Cerebellar cortex (tissue), 1 donor: Measurements from ENCODE around the gene PTCH1.

ENCODE experiments used
- DNase-seq: peaks from one replicate; pipeline ENCODE4 v3.0.0-alpha.2; 2015; ENCODE audit warnings: low spot score

PTCH1 gene

DNA sequence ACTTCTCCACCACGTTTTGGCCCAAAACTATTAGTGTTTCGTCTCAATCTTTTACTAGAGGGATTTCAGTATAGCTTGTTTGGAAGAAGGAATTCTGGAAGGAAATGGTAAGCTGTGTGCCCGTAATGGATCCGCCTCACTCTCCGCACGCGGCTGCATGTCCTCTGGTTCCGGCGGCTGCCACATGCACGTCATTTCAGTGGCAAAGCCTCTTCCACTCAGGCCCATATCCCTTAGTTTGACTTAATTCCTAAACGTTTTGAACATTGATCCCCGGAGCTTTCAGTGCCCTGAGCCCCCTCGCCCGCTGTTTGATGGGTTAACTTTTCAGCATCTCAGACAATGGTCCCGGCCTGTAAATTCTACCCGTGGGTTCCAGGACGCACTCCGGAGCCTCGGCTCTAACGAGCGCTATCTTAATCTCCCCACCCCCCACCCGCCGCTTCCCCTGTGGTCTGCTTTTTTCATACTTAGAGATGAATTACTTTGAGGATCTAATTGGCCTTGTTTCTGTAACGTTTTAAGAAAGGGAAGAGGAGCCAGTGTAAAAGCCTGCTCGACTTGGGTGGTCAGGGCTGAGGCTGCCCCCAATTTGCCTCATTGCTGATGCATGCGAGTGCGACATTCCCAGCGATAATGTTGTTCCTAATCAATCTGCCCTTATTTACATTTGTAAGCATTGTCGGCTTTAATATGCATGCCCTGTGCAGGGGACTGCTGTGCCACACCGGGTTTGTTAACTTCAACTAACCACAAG, 4.6 kb downstream of the PTCH1 start:
- DNase-seq = peak; percentile 60

DNA sequence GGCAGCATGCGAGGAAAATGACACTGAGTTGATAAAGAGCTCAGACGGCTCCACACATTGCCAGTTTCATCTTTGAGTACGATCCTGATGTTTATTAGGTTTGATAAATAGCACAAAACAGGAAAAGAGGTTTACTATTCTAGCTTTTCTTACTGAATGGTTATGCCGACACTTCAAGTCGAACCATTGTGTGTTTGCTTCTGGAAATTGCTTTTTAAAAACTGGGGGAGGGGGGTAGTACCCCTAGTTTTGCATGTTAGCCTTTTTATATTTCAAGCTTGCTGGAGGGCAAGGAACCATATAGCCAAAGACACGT, 5.2 kb downstream of the PTCH1 start:
- no peak for DNase-seq

DNA sequence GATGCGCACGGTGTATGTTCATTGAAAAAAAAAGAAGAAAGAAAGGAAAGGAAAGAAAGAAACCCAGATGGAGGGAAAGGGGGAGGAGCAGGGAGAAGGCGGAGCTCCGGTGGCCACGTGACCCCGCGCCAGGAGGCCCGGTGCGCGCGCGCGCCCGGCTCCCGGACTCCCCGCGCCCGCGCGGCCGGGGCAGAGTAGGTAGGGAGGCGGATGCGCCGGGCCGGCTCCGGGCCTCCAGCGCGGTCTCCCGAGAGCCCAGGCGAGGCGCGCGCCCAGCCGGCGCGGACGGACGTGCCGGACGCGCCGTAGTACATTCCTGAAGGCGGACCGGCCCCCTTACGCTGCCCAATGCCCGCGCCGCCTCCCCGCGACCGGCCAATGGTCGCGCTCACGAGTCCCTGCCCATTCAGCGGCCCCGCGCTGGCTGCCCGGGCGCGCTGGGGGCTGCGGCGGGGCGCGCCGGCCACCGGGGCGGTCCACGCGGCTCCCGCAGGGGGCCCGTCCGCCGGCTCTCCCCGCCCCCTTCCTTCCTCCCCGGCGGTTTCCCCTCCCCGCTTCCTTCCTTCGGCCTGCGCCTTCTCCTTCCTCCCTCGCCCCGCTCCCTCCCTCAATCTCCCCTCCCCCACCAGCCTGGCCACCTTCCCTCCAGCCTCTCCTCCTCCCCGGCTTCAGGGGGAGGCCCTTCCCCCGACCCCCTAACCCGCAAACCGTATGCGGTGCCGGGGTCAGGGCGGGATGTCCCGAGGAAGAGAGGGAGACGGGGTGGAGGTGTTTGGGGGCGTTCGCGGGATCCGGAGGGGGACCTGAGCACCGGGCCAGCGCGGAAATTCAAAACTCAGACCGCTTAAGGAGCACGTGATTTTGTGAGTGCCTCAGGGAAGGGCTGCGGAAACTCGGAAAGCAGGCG, 5.8 kb downstream of the PTCH1 start:
- DNase-seq = peak; percentile 95

DNA sequence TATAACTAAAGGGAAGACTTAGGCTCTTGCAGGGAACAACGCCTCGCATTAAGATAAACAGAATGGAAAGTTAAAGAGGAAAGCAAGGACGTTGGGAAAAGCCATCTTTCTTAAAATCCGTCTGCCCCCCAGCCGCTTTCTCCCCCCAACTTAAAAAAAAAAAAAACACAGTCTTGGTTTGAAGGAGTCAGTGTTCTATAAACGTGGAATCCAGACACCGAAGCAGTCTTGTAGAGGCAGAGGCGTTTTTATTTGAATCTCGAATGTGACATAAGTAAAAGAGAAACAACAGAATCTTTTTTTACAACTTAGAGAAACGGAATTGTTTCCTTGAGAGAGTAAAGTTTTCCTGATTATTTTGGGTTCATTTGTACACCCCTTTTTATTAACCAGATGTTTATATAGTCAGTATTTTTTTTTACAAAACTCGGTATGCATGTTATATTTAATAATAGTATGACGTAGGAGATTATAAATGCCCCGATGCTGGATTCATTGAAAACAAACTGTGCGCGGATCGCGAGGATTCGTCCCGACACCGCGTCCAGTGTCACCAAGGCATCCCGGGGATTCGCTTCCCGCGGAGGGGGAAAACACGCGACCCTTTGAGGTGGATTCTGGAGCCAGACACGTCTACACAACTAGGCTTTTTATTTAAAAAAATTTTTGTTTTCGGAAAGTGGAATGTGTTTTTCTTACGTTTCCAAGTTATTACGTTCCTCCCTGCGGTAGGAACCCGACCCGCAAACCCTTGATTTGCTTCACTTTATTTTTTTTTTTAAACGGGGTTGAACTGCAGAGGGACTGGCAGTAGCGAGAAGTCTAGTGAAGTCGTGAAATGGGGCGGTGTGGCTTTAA, 6.7 kb downstream of the PTCH1 start:
- DNase-seq = no peak

DNA sequence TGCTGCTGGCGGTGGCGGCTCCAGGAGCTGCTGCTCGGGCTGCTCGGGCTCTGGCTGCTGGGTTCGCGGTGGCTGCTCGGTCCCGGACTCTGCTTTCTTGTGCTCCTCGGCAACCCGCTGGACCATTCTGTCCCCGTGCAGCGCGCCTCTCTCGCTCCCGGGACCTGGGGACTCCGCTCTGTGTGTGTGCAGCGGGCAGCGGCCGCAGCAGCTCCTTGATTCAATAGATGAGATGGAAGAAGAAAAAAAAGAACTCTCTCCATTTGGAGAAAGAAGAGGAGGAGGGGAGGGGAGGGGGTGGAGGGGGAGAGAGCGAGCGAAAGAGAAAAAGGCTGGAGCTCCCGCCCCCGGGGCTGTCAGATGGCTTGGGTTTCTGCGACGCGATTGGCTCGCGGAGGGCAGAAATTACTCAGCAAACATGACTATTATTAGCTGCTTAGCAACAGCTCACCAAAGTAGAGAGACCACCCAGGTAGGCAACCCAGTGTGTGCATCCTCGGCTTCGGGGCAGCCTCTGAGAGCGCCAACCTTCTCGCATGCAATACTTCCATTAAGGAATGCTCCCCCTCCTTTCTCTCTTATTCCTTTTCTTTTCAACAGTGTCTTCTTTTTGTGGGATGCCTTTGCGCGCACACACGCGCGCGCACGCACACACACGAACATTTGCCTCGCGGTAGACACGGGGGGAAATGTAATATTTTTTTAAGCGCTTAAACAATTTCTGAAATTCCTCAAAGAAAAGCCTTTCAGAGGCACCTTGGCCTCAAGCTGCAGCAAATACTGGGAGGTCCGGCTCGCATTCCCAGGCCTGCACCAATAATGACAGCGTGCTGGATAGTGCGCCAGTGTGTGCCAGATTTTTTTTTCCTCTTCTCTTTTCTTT, 7.6 kb downstream of the PTCH1 start:
- DNase-seq = peak; percentile 98

DNA sequence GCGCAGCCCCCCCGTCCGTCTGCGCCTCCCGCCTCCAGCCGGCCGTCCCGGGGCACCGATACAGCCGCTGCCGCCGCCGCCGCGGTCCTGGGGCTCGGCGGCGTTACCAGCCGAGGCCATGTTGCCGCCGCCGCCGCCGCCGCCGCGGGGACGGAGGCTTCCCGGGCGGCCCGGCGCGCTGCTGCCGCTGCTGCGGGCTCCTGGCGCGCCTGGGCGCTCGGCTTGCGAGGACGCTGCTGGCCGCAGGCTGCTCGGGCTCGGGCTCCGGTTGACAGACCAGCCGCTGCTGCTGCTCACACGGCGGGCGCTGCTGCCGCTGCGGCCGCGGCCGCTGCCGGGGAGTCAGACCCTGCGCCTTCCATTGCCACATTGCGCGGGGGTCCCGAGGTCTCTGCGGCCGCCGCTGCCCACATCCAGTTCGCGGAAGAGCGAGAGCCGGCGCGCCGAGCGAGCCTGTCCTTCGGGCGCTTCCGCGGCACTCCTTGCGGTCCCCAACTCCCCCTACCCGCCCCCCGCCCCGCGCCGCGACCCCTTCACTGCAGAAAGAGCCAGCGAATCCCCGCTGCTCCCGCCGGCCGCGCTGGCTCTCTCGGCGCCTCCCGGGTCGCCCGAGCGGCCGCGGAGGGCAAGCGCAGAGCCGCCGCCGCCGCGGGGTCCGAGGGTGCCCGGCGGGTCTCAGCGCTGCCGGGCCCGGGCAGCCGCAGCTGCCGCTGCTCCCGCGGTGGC, 8.4 kb downstream of the PTCH1 start:
- DNase-seq = no peak

DNA sequence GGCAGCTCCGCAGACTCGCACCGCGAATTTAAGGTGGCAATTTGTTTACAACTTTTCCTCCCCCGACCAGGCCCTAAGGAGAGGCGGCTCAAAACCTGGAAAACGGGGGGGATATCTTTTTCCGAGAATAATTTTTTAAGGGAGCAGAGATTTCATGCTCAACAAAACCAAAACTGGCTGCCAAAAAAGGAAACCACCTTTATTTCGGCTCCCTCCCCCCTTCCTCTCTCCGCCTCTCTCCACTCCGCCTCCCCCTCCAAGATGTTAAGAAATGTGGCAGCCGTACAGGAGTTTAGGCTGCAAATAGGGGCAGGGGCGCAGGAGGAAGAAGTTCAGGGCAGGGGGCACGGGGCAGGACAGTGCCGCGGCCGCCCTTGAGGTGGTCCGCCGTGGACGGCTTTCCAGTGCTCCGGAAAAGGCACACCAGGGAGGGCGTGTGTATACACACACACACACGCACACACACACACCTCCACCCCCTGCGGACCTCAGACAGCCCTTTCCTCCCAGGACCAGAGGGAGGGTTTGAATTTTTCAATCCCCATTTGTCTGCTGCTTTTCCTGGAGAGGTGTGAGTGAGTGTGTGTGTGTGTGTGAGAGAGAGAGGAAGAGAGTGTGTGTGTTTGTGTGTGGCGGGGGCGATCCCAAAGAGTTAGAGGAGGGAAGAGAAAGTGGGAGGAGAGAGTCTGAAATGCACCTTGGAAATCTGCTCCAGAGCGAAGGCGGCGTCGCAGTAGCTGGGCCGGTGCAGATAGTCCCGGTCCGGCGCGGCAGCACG, 9.1 kb downstream of the PTCH1 start:
- peak; percentile 86 for DNase-seq

DNA sequence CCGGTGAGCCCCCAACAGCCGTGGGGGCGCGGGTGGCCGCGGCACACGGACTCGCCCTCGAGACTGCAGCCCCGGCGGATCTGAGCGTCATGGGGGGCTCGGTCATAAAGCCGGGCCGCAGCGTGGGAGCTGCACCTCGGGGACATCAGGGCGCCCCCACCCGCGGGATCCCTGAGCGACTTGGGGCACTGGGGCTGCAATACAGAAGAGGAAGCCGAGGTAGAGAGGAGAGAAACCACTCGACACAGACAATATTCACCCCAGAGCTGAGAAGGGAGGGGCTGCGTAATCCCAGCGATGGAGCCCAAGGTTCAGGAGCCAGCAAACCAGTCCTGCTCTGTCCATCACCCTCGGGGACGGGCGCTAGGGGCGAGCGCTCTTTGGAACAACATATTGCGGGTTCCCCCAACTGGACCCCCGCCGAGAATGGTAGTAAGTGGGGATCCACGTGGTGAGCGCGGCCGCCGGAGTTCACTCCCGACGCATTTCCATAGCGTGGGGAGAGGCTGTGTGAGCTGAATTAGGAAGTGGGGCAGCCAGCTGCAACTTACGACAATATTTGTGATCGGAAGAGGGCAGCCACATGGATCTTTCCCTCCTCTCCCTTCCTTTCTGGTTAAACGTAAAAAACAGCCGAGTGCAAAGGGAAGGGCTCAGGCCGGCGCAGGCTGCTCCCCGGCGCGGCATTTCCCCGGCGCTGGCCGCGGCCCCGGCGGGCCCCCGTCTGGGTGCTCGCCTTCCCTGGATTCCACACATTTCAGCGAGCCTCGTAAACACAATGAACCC, 9.9 kb downstream of the PTCH1 start:
- peak; percentile 64 for DNase-seq

DNA sequence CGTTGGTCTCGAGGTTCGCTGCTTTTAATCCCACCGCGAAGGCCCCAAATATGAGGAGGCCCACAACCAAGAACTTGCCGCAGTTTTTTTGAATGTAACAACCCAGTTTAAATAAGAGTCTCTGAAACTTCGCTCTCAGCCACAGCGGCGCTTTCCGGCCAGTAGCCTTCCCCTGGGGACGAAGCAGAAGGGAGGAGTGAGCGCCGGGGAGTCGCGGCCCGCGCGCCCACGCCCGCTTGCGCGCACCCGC, 10.4 kb downstream of the PTCH1 start:
- no peak for DNase-seq

DNA sequence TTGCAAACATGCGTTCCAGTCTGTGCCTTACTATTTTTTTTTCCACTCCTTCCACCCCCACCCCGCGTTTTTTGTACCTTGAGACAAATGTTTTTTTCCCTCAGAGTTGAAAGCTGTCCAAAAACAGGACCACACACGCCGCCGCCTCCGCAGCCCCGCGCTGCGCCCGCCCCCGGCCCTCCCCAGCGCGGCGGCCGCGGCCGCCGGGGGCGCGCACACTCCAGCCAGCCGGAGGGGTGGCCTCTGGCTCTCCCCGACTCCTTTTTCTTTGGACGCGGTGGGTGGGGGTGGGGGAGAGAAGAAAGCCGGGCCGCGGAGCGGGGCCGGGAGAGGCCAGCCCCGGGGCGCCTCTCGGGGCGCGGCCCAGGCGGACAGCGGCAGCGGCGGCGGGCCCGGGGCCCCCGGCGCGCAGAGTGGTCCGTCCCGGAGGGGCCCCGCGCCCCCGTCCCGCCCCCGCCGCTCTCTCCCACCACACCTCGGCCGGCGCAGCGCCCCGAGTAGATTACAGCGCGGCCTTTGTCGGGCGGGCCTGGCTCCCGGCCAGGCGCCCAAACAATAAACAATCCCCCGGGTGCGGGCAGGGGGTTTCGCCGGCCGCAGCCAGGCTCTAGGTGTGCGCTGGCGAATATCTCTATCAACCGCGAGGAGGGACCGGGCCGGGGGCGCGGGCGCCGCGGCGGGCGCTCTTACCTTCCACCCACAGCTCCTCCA, 10.9 kb downstream of the PTCH1 start:
- peak; percentile 66 for DNase-seq

DNA sequence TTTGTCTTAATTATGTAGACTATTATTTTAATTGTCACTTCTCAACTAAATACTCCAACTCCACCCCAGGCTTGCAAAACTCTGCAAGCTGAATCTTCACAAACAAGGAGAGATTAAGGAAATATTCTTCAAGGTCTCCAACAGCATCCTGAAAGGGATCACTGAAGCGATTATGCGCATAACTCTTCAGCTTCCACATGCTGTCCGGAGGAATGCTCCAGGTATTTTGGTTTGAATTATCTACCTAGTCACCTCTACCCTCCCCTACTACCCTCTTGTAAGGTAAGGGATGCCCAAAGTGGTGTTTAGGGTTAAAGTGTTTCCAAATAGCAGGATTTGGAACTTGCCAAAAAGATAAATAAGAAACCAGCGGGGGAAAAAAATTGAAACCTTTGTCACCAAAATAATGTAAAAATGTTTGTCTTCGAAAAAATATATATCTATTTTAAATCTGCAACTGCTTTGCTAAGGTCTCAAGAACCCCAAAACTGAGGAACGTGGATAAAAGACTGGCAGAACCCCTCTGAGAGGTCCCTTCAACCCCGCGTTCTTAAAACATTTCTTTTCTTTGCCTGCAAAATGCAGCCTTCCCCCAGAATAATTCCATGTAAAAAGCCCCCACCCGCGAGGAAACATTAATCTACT, 11.6 kb downstream of the PTCH1 start:
- DNase-seq = no peak

DNA sequence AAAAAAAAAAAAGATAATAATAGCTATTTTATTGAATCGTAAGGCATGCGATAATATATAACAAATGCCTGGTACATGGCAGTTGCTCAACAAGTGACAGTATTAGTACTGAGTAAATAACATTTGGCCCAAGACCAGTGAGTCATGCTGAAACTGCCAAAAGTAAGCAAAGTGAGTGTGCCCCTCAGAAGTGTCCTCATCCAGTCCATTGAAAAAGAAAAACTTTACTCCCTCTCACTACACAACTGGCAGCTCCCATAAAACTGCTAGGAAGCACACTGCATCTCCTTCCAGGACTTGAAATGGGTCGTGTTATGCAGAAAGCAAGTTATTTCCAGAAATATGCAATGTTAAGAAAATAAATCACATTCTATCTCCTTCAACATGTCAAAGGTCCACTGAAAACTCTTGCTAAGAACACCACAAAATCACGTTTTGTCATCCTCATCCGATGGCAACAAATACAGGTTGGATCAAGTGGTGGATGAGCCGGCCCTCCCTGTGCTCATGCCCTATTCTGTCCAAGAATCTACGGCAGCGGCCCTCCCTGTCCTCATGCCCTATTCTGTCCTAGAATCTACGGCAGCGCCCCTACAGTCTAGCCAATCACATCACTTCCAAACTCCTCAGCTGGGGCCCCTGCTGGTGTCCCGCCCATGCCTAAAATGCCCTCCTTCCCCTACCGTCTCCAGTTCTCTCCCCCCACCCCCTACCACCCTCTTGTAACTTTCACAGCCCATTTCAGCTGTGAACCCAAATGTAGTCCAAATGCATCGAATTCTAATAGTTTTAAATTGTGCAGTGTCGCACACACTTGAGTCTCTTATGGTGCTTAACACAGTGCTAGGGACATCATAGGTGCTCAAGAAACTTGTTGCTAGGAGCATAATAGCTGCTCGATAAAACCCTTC, 12.5 kb downstream of the PTCH1 start:
- DNase-seq = peak; percentile 79

DNA sequence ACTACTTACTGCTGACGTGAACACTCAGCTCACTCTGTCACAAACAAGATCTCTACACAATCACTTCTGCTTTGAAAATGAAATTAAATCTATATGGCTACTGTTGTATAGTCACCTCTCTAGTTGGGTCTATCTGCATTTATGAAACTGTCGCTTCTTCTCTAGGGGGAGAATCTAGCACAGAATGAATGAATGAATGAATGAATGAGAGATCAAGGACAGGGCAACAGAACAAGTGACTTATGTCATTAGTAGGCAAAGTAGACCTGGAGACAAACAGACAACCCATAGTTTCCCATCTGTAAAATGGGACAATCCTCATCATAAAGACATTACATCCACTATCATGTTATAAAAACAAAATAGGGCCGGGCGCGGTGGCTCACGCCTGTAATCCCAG, 13.4 kb downstream of the PTCH1 start:
- no peak for DNase-seq

DNA sequence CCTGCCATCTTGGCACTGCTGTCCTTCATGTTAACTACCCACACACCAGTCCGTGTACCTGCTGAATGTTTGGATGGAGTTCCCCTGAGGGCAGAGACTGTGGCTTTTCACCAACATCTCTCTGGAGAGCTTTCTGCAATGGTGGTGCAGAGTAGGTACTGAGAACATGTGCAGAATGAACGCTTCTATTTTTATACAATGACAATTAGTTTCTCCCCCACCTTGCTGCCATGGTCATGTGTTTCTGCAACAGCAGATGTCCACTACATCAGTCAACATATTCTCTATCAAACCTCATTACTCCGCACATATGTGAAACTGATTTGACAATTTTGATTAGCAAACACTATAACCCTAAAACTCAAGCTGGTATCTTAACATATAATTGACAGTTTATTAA, 14.5 kb downstream of the PTCH1 start:
- DNase-seq = peak; percentile 72

DNA sequence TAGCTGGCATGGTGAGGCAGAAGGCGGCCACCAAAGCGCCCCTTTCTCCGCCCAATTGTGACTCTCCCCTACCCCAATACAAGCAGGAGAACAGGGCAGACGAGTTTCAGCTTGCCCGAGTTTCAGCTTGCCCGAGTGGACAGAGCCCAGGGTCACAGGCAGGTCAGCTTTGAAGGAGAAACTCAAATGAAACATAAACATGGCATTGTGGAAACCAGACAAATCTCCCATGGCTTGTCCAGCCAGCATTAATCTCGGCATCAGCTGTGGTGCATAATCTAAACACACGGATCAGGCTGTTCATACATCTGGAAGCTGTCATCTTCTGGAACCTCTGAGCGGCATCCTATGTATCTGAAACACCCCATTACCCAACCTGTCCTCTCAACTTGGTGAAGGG, 16.9 kb downstream of the PTCH1 start:
- DNase-seq = no peak

DNA sequence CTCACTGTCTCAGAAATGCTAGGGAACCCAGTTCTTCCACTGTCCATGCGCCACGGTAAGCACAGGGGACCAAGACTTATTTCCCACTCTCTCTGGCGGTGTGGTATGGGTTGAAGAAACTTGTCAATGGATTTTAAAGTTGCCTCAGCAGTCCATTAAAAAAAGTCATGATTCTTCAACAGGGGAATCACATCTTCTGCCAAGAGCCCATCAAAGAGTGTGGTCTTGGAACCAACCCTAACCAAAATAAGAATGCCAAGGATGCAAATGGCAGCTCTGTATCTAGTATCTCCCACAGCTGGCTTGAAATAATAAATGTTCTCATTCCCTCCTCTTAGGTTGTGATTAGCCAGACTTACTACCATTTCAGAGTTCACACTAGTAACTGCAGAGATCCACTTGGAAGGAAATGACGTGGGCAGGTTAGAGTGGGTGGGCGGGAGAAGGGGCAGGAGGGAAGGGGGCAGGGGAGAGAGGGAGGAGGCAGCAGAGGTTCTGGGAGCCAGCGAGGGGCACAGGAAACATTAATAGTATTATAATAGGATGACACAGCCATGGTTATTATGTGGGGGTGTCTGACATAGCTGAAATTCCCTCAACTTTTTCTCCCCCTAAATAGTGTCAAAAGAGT, 17.6 kb downstream of the PTCH1 start:
- DNase-seq = no peak

DNA sequence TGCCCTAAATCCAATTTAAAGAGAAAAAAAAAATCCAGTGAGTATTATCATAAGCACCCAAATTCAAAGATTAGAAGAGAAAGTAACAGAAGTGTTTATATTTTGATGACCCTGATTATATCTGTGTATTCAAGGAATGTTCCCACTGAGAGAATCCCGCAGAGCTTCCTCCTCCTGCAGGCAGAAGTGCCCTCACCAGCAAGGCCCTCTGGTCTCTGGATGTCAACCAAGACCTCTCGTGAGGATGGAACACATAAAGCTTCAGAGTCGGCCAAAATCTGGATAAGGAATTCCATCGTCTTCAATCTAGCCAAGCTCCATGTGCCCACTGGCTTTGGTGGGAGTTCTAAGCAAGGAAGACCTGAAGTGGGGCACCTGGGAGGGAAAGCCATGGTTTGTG, 18.1 kb downstream of the PTCH1 start:
- no peak for DNase-seq
